Right forelimb (tissue), 1 donor: Measurements from ENCODE around the gene PARVA.

ENCODE experiments used
- DNase-seq: peaks from one replicate; pipeline ENCODE4 v3.0.0-alpha.2; 2018

PARVA gene

DNA sequence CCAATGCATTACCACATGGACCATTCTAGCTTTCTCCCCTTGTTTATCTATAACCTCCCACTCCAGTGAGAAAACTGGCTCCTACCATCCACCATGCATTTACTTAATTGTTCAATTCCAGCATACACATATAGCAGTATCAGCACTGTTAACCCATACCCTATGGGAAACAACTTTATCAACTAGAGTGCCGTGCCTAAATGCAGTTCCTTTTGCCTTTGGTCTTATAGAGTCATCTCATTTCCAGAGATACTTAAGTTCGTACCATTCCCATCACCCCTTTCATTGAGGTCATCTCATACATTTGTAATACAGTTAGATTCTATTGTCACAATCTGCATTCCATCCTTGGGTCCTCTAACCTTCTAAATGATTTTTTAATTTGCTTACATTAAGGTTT lies 86.9 kb downstream of the PARVA start:
- no peak for DNase-seq

GRCh38 chr11:12465332-12465731 lies 88.0 kb downstream of the PARVA start:
- DNase-seq, result no peak

GRCh38 chr11:12467610-12468009 lies 90.2 kb downstream of the PARVA start:
- DNase-seq, result no peak

- DNase-seq, result peak; percentile 62
Measured at GRCh38 chr11:12469451-12469850, 92.1 kb downstream of the PARVA start.

DNA sequence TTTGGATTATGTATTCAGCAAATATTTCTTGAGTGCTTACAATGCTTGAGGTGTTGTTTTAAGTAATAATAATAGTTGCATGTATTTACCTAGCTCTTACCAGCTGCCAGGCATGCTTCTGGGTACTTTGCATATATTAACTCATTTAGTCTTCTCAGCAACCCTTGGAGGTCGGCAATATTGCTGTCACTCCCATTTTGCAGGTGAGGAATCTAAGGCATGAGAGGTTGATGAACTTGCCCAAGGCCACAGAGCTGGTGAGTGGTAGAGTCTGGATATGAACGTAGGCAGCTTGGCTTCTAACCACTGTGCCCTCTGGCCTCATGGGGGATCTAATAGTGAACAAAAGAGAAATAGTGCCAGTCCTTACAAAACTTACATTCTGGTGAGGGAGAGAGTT lies 92.9 kb downstream of the PARVA start:
- DNase-seq, result no peak

- DNase-seq, result no peak
Measured at GRCh38 chr11:12472401-12473005, 95.1 kb downstream of the PARVA start.

- DNase-seq, result no peak
Measured at GRCh38 chr11:12473381-12473780, 96.0 kb downstream of the PARVA start.

DNA sequence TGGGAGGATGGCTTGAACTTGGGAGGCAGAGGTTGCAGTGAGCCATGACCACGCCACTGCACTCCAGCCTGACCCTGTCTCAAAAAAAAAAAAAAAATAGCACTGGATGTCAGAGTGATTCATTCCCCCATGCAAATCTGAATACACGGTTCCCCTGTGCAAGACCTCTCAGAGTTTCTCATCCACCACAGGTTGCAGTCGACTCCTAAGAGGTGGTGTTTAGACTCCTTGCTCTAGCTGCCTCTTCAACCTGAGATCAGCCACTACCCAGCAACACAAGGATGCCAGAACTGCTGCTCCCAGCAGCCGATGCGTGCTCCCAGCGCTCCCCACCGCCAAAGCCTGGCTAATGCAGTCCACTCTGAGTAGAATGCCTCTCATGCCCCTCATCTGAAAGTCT lies 97.5 kb downstream of the PARVA start:
- DNase-seq, result no peak

DNA sequence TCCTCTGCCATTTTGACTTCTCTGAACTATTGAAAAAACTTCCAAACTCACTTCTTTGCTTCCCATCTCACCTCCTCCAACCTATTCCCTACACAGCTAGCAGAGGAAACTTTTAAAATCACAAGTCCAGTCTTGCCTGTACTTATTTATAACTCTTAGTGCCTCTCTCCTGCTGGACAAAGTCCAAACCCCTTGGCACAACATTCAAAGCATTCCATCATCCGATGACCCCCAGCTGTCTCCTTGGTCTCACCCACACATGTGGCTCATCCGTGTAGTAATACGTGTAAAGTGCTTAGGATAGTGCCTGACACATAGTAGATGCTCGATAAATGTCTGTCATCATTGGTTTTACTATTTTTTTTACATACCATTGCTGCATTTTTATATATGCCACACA lies 101.4 kb downstream of the PARVA start:
- no peak for DNase-seq

DNA sequence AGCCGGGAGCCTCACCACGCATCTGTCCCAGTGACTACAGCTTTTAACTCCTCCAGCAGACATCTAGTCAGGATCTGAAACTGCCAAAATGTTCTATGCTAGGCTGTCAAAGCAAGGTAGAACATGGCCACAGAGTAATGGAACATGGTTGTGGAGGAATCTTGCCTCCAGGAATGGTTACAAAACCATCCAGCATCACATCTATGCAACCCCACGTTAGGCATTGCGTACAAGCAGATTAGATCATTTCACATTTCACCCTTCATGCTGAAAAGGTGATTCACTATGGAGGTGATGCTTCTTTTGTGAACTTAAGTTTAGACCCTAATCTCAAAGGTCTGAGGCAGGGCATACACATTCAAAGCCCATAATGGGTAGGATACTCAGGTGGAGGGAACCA lies 103.0 kb downstream of the PARVA start:
- no peak for DNase-seq

DNA sequence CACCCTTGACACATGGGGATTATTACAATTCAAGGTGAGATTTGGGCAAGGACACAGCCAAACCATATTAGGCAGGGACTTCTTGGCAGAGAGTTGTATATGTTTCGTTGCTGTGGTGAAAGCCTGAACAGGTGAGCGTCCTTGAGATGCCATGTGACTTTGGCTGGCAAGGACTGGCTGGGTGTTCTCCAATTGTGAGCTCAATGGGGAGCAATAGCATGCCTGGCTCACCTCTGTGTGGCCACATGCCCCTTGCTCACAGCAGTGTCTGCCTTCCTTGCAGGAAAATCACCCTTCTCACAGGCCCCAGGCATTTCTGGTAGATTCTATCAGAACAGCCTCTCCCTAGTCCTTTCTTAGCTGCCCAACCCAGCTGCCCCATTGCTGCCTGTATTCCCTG lies 105.5 kb downstream of the PARVA start:
- no peak for DNase-seq

- DNase-seq, result no peak
Measured at GRCh38 chr11:12483604-12484003, 106.2 kb downstream of the PARVA start.

DNA sequence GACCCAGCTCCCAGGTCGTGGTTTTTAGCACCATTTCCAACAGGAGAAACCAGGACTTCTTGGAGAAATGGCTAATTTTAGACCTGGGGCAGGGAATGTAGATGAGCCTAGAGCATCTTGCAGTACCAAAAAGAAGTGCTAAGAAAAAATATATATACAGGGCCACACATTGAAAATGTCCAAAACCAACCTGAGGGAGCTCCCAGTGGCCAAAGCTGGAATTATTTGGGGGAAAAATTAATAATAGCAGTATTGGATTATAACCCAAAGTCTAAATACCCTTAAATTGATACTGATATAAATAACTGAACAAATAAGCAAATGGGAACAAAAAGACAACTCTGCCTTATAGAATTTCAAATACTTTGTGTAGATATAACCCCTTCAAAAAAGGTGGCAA lies 108.0 kb downstream of the PARVA start:
- no peak for DNase-seq

GRCh38 chr11:12489246-12489772 lies 111.9 kb downstream of the PARVA start:
- no peak for DNase-seq

DNA sequence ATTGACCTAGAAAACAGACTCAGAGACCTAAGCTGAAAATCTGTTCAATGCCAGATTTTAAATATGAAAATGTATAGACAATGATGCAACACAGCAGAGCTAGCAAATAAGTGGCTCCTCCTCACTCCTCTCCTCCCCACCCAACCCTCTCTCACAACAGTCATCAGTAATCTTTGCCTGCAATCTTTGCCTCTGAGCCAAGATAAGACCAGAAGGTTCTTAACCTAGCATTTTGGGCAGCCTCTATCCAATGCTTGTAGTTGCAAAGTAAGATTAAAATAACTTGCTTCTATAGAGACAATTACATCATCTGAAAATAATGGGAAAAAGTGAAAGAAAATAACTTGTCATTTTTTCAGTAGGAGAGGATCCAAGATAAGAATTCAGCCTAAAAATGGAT lies 117.3 kb downstream of the PARVA start:
- no peak for DNase-seq

DNA sequence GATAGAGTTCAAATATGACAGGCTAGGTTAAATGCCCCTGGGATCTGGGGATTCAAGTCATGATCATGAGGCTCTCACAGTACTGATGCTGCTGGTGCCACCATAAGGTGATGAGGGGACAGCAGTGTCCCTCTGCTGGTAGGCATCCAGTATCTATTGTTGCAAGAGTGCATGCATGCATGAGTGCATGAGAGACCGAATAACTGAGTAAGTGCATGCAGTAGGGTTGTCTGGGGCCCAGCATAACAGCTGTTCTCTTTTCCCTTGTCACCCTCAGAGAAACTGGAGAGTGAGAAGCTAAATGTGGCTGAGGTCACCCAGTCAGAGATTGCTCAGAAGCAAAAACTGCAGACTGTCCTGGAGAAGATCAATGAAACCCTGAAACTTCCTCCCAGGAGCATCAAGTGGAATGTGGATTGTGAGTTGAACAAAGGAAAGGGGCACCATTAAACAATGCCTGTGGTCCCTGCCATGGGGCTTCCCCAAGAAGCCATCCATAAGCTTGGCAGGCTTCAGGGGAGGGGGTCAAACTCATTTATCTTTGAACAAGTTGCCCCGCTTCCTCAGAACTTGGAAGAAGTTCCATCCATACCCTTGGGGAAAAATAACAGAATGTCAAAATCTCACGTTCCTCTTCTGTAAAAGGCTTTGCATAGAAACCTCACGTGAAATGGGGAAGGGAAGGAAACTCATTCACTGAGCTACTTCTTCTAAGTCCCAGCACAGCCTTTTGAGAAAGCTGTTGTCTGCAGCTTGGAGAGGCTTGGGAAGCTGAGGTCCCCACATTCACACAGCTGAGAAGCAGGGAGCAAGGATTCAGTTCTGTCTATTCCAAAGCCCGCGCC lies 119.0 kb downstream of the PARVA start:
- no peak for DNase-seq

- no peak for DNase-seq
Measured at GRCh38 chr11:12497431-12497830, 120.1 kb downstream of the PARVA start.

- no peak for DNase-seq
Measured at GRCh38 chr11:12499071-12499470, 121.7 kb downstream of the PARVA start.

- DNase-seq, result no peak
Measured at GRCh38 chr11:12502046-12502445, 124.7 kb downstream of the PARVA start.

DNA sequence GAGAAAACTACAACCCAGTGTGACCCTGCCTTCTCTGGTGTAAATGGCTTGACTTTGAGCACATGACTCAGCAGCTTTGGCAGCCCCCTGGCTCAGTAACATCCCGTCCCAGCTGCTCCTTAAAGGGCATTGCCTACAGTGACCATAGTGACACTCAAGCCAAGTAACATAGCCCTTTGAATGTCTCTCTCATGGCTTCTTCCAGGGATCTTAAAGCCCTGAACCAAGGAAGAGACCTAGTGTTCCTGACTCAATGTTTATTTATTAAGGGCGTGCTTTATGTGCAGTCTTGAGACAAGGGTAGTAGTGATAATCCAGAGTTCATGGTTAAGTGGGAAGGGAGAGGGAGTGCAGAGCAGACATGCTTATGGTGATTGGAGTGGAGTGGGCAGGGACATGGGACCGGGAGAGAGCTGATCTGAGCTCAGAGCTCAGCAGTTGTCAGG lies 125.7 kb downstream of the PARVA start:
- DNase-seq, result no peak

GRCh38 chr11:12503886-12504285 lies 126.5 kb downstream of the PARVA start:
- no peak for DNase-seq

GRCh38 chr11:12505183-12505582 lies 127.8 kb downstream of the PARVA start:
- no peak for DNase-seq

DNA sequence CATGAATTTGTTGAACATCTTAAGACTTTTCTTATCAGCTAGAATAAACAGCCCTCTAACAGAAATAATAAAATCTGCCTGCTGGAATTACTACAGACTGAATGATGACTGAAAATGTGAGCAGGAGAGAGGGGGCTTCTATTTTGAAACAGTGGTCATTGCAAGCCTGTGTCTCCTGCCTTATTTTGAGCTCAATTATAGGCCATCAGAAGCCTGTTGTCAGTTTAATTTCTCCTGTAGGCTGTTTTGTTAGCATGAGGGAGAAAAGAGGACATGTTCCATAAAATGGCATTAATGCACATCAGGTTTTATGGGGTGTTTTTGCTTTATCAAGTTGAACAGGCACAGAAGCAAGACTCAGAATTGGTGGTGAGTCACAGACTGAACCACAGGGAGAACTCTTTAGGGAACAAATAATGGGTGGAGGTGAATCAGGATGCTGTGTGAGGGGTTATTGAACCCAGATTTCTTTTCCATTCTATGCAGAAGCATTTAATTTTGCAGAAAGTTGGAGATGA lies 129.1 kb downstream of the PARVA start:
- no peak for DNase-seq

DNA sequence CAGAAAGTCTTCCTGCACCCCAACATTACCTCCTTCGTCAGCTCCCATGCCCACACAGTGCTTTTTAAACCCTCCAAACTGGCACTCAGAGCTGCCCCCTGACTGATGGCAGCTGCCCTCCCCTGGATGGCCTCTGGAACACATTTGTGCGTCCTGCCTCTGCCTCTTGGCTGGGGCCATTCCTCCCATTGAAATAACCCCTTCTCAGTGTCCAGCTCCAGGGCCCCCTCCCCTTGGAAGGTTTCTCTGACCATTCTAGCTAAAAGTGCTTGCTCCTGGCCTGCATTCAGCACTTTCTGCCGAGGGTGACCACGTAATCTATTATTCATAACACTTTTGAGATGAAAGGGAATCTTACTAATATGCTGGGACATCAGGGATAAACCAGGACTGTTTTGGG lies 130.0 kb downstream of the PARVA start:
- DNase-seq, result no peak
